Lung (tissue), 12 donors: ENCODE measurements around the gene AP5S1. TPM values are rescaled to one million over a fixed set of nuclear protein-coding genes. Genes with fewer than 3 reads are reported as not detected.

ENCODE experiments used
- ATAC-seq: fragments of 200-7000 bp; cut with Tn5 transposase; one replicate; pipeline ENCODE4 v1.9.1; 2020; ENCODE audit warnings: moderate number of reproducible peaks; ENCODE audit not compliant: insufficient read depth, low FRiP score
- DNase-seq, 3 donors: peaks; one replicate each; pipeline ENCODE4 v3.0.0-alpha.2; 2013 to 2017
- H3K27ac ChIP-seq, 2 donors: one replicate each; pipeline ENCODE4 v1.5.1; 2013; ENCODE audit warnings: mild to moderate bottlenecking in 2 of 2, moderate library complexity in 2 of 2, control low read depth in 1 of 2, inconsistent platforms in 1 of 2, low read depth in 1 of 2, low read length in 1 of 2
- H3K27me3 ChIP-seq, 3 donors: one replicate each; pipeline ENCODE4 v1.5.1; 2013; ENCODE audit warnings: low read length in 2 of 3; ENCODE audit not compliant: control insufficient read depth in 3 of 3, insufficient read depth in 3 of 3
- H3K36me3 ChIP-seq, 4 donors: one replicate each; pipeline ENCODE4 v1.5.1; 2013; ENCODE audit warnings: low read length in 4 of 4, mild to moderate bottlenecking in 1 of 4, moderate library complexity in 1 of 4; ENCODE audit not compliant: control insufficient read depth in 4 of 4, insufficient read depth in 4 of 4
- H3K4me1 ChIP-seq, 5 donors: one replicate each; pipeline ENCODE4 v1.5.1; 2013; ENCODE audit warnings: low read length in 5 of 5, mild to moderate bottlenecking in 2 of 5, moderate library complexity in 1 of 5; ENCODE audit not compliant: control insufficient read depth in 5 of 5, insufficient read depth in 5 of 5
- H3K4me3 ChIP-seq: one replicate; pipeline ENCODE4 v1.5.1; 2013; ENCODE audit warnings: mild to moderate bottlenecking, control low read depth, moderate library complexity
- H3K9ac ChIP-seq, 2 donors: one replicate each; pipeline ENCODE4 v1.5.1; 2013; ENCODE audit warnings: low read length in 2 of 2, control low read depth in 1 of 2; ENCODE audit not compliant: insufficient read depth in 1 of 2
- H3K9me3 ChIP-seq, 4 donors: one replicate each; pipeline ENCODE4 v1.5.1; 2013; ENCODE audit warnings: low read length in 3 of 4, mild to moderate bottlenecking in 1 of 4, moderate library complexity in 1 of 4; ENCODE audit not compliant: control insufficient read depth in 4 of 4, insufficient read depth in 3 of 4
- WGBS, 2 donors: extraction: QIAGEN DNeasy Blood & Tissue Kit; methylation state at CpG; one replicate each; pipeline ENCODE4 v1.1.7; 2013; 5-methylcytosine and 5-hydroxymethylcytosine counted together
- polyA plus RNA-seq, 2 donors: library from polyadenylated mRNA; stranded (reverse); fragments of 200-250 nt; gene quantifications; one replicate each; pipeline ENCODE4 v1.2.1, GENCODE V29; 2013
- total RNA-seq, 2 donors: library from RNA; depleted of rRNA in 1 of 2; stranded (reverse); fragments of >200 nt in 1 of 2; gene quantifications; one replicate each; pipeline ENCODE4 v1.2.1, GENCODE V29; 2014 to 2021
- TF ChIP-seq, protein P1 (sequence below): IDR thresholded peaks from 2 replicates; pipeline ENCODE4 v1.5.1; 2012; ENCODE audit warnings: mild to moderate bottlenecking; ENCODE audit errors: control extremely low read depth, extremely low read depth
- donor health status: control.
- donor health status: control.
- donor health status: Bipolar disorder and iron deficiency.
- donor health status: healthy.
- donor health status: DM: yes; HTN: yes; CAD: no.

Gene AP5S1
- total and polyA plus RNA-seq, 4 donors: 8.1 to 20.7 (median 11.9) TPM

DNA sequence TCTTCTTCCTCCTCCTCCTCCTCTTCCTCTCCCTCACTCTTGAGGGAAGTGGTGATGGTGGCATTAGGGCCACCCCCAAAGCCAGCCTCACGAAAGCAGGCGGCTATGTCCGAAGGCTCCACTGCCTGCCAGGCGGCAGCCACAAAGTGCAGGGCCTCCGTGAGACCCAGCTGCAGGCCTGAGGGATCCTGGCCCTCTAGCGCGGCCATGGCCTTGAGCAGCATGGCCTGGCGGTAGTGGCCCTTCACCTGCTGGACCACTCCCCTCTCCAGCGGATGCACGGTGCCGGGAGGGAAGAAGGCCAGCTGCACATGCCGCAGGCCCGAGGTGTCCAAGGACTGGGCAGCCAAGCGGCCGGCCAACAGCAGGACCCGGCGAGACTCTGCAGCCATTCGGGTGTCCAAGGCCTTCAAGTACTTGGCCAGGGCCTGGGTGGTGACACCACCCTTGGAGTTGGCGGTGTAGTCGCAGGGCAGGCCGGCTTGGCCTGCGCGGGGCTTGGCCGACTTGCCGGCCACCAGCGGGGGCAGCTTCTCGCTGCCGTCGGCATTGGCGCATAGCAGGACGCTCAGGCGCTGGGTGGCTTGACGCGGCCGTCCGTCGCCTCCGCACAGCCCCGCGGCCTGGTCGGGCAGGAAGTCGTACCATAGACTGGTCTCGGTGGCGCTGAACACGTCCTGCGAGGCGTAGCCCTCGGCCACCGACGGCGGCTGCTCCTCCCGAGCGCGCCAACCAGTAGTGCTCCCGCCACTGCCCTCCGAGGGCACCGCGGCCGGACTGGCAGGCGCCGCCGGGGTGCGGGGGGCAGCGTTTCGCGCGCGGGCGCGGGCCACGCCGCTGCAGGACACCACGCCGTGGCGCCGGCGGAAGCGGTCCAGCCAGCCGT is 34.9 kb upstream of the AP5S1 start:
- H3K9ac ChIP-seq: no peak overlapping the region
- no peaks in the 10 kb centered on the region for H3K27me3 ChIP-seq
- peaks cover 0 to 12% (median 8%) of the 10 kb centered on the region in 4 donors for H3K36me3 ChIP-seq
- no peaks in the 10 kb centered on the region for H3K9me3 ChIP-seq
- 26 to 41% methylated on average over 75 to 79 of the region's 79 CpGs for WGBS, 2 donors
- peak overlapping the region; percentile 84 to 91 for H3K27ac ChIP-seq
- peaks cover 14 to 44% (median 26%) of the 10 kb centered on the region in 5 donors for H3K4me1 ChIP-seq
- peak overlapping the region; percentile 68 for H3K4me3 ChIP-seq
- DNase-seq (peak in 1 of 3 donors; percentile 40), ATAC-seq (peak; percentile 14)
- TF ChIP-seq, protein P1, sequence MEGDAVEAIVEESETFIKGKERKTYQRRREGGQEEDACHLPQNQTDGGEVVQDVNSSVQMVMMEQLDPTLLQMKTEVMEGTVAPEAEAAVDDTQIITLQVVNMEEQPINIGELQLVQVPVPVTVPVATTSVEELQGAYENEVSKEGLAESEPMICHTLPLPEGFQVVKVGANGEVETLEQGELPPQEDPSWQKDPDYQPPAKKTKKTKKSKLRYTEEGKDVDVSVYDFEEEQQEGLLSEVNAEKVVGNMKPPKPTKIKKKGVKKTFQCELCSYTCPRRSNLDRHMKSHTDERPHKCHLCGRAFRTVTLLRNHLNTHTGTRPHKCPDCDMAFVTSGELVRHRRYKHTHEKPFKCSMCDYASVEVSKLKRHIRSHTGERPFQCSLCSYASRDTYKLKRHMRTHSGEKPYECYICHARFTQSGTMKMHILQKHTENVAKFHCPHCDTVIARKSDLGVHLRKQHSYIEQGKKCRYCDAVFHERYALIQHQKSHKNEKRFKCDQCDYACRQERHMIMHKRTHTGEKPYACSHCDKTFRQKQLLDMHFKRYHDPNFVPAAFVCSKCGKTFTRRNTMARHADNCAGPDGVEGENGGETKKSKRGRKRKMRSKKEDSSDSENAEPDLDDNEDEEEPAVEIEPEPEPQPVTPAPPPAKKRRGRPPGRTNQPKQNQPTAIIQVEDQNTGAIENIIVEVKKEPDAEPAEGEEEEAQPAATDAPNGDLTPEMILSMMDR: no peak

DNA sequence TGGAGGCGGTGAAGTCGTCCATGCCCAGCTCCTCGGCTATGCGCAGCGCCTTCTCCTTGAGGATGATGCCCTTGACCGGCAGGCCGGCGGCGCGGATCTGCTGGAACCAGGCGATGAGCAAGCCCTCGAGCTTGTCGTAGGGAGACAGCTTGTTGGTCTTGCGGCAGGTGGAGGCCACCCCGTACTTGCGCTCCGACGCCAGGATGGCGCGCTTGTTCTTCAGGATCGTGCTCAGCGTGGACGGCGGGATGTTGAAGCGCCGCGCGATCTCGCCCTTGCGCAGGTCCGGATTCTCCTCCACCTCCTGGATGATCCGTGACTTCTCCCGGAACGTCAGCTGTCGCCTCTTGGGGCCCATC is 34.2 kb upstream of the AP5S1 start:
- TF ChIP-seq, protein P1: no peak
- DNase-seq (peak; percentile 55 to 61 (median 61)), ATAC-seq (peak; percentile 0)
- Histone ChIP-seq H3K27me3 (no peaks in the 10 kb centered on the region), H3K27ac (peak overlapping the region; percentile 84 to 91), H3K4me3 (peak overlapping the region; percentile 68), H3K9ac (no peak overlapping the region), H3K4me1 (peaks cover 14 to 38% (median 24%) of the 10 kb centered on the region in 5 donors), H3K36me3 (peaks cover 0 to 12% (median 8%) of the 10 kb centered on the region in 4 donors), H3K9me3 (no peaks in the 10 kb centered on the region)
- WGBS, 2 donors: 1 to 2% methylated on average over 22 to 35 of the region's 35 CpGs

DNA sequence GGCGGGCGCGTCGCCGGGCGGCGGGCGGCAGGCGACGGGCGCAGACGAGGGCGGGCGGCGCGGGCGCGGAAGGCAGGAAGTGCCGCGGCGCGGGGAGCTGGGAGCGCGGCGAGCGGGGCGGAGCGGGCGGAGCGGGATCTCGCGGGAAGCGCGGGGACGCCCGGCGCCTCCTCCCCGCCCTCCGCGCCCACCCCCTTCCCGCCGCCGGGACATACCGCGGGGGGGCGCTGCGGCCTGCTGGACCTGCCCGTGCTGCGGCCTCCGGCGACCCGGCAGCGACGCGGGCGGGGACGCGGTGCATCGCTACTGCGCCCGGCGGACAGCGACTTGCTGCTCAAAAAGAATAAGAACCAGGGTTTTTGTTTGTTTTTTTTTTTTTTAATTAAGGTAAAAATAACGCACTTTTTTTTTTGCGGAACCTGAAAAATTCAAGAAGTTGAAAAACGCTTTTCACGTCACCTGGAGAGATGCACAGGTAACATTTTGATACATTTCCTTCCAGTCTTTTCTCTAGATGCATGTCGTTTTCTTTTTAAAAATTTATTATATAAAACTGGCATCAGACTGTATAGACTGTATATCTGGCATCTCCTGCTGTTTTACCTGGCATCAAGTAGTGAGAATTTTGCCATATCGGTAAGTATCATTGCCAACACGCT is 33.6 kb upstream of the AP5S1 start, which contains the start of gene CENPB:
Gene CENPB (minus strand): TSS at position 76 of the 659 bp plus-strand sequence. CDS start 257 bp downstream, outside the sequence.
- H3K9me3 ChIP-seq: no peaks in the 10 kb centered on the region
- ATAC-seq (peak; percentile 94), DNase-seq (peak; percentile 88 to 94 (median 93))
- H3K27ac ChIP-seq: peak within 1 kb of the TSS; percentile 84 to 91
- peak within 1 kb of the TSS in 1 of 2 donors; percentile 47 for H3K9ac ChIP-seq
- H3K4me1 ChIP-seq: peaks cover 14 to 36% (median 23%) of the 10 kb centered on the region in 5 donors
- H3K4me3 ChIP-seq: peak within 1 kb of the TSS; percentile 68
- TF ChIP-seq, protein P1: peak; percentile 84
- WGBS, 2 donors: 2 to 7% methylated on average over 25 to 70 of the region's 70 CpGs
- peaks cover 0 to 12% (median 8%) of the 10 kb centered on the region in 4 donors for H3K36me3 ChIP-seq
- H3K27me3 ChIP-seq: no peaks in the 10 kb centered on the region
